K562 (cell line): ENCODE results near the gene SLCO2B1. TPM values are rescaled to one million over a fixed set of nuclear protein-coding genes. Genes with fewer than 3 reads are reported as not detected.

Experiments used
- BACH1 ChIP-seq: fragments of 200-800 bp; sonication (Bioruptor generic); IDR thresholded peaks from 2 replicates; pipeline ENCODE4 v1.6.1; 2016; ENCODE audit warnings: missing genetic modification characterization, missing compliant biosample characterization
- CHD2 ChIP-seq: IDR thresholded peaks from 2 replicates; pipeline ENCODE4 v1.6.1; 2011; ENCODE audit warnings: low read depth, low read length
- CREB3L1 ChIP-seq: fragments of 450-650 bp; IDR thresholded peaks from 2 replicates; pipeline ENCODE4 v1.6.1; 2014; ENCODE audit warnings: low read depth, mild to moderate bottlenecking, moderate library complexity, borderline replicate concordance
- EGR1 ChIP-seq: fragments of 450-650 bp; conservative IDR thresholded peaks from 2 replicates; pipeline ENCODE4 v1.6.1; 2017; ENCODE audit warnings: mild to moderate bottlenecking
- HINFP ChIP-seq: fragments of 450-650 bp; conservative IDR thresholded peaks from 2 replicates; pipeline ENCODE4 v1.6.1; 2016; ENCODE audit warnings: missing genetic modification characterization, low read depth, mild to moderate bottlenecking, control low read depth, missing compliant biosample characterization
- HSF4 ChIP-seq: fragments of 250-450 bp; sonication (Bioruptor Pico); IDR thresholded peaks from 2 replicates; pipeline ENCODE4 v2.1.2; 2022; ENCODE audit warnings: mild to moderate bottlenecking, moderate library complexity, borderline replicate concordance
- NFATC3 ChIP-seq: fragments of 450-650 bp; IDR thresholded peaks from 2 replicates; pipeline ENCODE4 v1.6.1; 2017; ENCODE audit warnings: mild to moderate bottlenecking
- OTX1 ChIP-seq: fragments of 450-650 bp; formaldehyde crosslinking; IDR thresholded peaks from 2 replicates; pipeline ENCODE4 v1.4.0; 2022; ENCODE audit warnings: mild to moderate bottlenecking
- PATZ1 ChIP-seq: fragments of 250-450 bp; sonication (Bioruptor Pico); IDR thresholded peaks from 2 replicates; pipeline ENCODE4 v1.5.0; 2020; ENCODE audit warnings: mild to moderate bottlenecking, borderline replicate concordance
- PCBP2 ChIP-seq: fragments of 200-400 bp; formaldehyde crosslinking; IDR thresholded peaks from 2 replicates; pipeline ENCODE4 v1.6.1; 2018; ENCODE audit warnings: low read length, low read depth, mild to moderate bottlenecking, moderate library complexity; ENCODE audit not compliant: poor library complexity, severe bottlenecking
- PHB2 ChIP-seq: fragments of 450-650 bp; IDR thresholded peaks from 2 replicates; pipeline ENCODE4 v1.6.1; 2017; ENCODE audit warnings: low read depth
- PRMT5 ChIP-seq: sonication (generic); formaldehyde crosslinking; IDR thresholded peaks from 2 replicates; pipeline ENCODE4 v1.5.0; 2020; ENCODE audit warnings: missing genetic modification reagents
- RCOR1 ChIP-seq, 2 experiments: IDR thresholded peaks; 2 replicates each; pipeline ENCODE4 v1.6.1; 2012; ENCODE audit warnings: low read depth in 2 of 2, low read length in 2 of 2, borderline replicate concordance in 1 of 2, improper control_type of control experiment in 1 of 2
- RNF2 ChIP-seq: sonication (generic); IDR thresholded peaks from 2 replicates; pipeline ENCODE4 v1.6.1; 2016
- SAFB2 ChIP-seq: fragments of 200-400 bp; formaldehyde crosslinking; IDR thresholded peaks from 2 replicates; pipeline ENCODE4 v1.6.1; 2018; ENCODE audit warnings: borderline replicate concordance, low read length, low read depth, moderate library complexity; ENCODE audit not compliant: severe bottlenecking
- TEAD1 ChIP-seq, 2 experiments: fragments of 450-650 bp in 1 of 2; sonication (generic) in 1 of 2; formaldehyde crosslinking; IDR thresholded peaks; 2 replicates each; pipeline versions ENCODE4 v1.4.0 to v1.8.0; 2020 to 2022; ENCODE audit warnings: mild to moderate bottlenecking in 2 of 2, missing genetic modification reagents in 1 of 2
- TOE1 ChIP-seq, 2 experiments: fragments of 450-650 bp in 1 of 2; sonication (generic) in 1 of 2; formaldehyde crosslinking in 1 of 2; IDR thresholded peaks; 2 replicates each; pipeline versions ENCODE4 v1.7.1 to v1.8.0; 2016 to 2022; ENCODE audit warnings: borderline replicate concordance in 2 of 2, mild to moderate bottlenecking in 2 of 2, antibody characterized with exemption in 1 of 2, inconsistent platforms in 1 of 2, low read depth in 1 of 2, missing genetic modification reagents in 1 of 2, moderate library complexity in 1 of 2
- ZC3H8 ChIP-seq: fragments of 450-650 bp; IDR thresholded peaks from 2 replicates; pipeline ENCODE4 v1.6.1; 2017
- ZKSCAN8 ChIP-seq: fragments of 200-800 bp; sonication (Bioruptor generic); IDR thresholded peaks from 2 replicates; pipeline ENCODE4 v1.6.1; 2016; ENCODE audit warnings: missing genetic modification characterization, missing compliant biosample characterization
- ZNF23 ChIP-seq: fragments of 250-450 bp; sonication (Bioruptor Pico); IDR thresholded peaks from 2 replicates; pipeline ENCODE4 v1.4.0; 2020; ENCODE audit warnings: mild to moderate bottlenecking
- ZNF586 ChIP-seq: fragments of 450-650 bp; formaldehyde crosslinking; conservative IDR thresholded peaks from 2 replicates; pipeline ENCODE4 v1.4.0; 2020; ENCODE audit warnings: mild to moderate bottlenecking, moderate library complexity
- ZNF699 ChIP-seq: fragments of 250-450 bp; sonication (Bioruptor Pico); IDR thresholded peaks from 2 replicates; pipeline ENCODE4 v1.8.0; 2021; ENCODE audit warnings: mild to moderate bottlenecking, moderate library complexity; ENCODE audit not compliant: insufficient replicate concordance
- polyA plus RNA-seq, 8 experiments: library from polyadenylated mRNA; depleted of rRNA in 4 of 8; stranded (reverse) in 5 of 8; unstranded in 3 of 8; fragments of >200 nt; fragmentation: Nextera tagmentation in 2 of 8; fragmentation: Illumina TruSeq in 1 of 8; extraction: Ambion mirVana in 2 of 8; extraction: Trizol in 1 of 8; gene quantifications; 2 replicates each; pipeline versions ENCODE4 v1.2.1 to v1.2.3, GENCODE V29; 2011 to 2014; ENCODE audit warnings: inconsistent platforms in 1 of 8, missing spikeins in 1 of 8
- total RNA-seq, 7 experiments: library from RNA; depleted of rRNA in 6 of 7; stranded (reverse); fragments of >200 nt in 6 of 7; fragmentation: Illumina TruSeq in 2 of 7; extraction: Trizol in 2 of 7; gene quantifications; 2 replicates each; pipeline versions ENCODE4 v1.2.1 to v1.2.3, GENCODE V29; 2011 to 2021; ENCODE audit warnings: low replicate concordance in 1 of 7

Gene SLCO2B1
- total and polyA plus RNA-seq, 9 of the 15 experiments (the other 6 are each of a cell fraction or from before 2014, with no cell fraction given), result 0.70 to 14.7 (median 7.6) TPM

DNA sequence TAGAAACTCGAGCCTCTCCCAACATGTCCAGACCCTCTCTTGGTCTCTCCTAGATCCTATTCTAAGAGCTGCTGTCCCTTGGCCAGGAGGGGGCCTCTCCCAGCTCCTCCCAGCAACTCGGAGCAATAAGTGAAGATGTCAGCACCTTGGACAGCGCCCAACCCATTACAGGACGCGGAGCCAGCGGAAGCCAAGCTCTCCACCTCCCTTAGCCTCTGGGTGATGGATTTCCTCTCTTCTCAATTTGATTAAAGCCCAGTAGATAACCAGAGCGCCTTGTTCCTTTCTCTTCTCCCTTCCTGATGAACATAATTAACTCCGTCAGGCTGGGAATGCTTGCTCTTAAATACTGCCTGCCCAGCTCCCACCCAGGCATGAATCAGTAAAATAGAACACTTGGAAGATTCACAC, 63.5 kb downstream of the SLCO2B1 start (continued):
- TF ChIP-seq PCBP2 (no peak), RCOR1 (IDR thresholded peaks at IDR 0.05; ENCODE audit: borderline replicate concordance in 1 of 2, low read depth in 2 of 2, low read length in 2 of 2) (peak in 1 of 2 experiments; percentile 91; a peak in 2 of 4 replicates), ZC3H8 (no peak), ZNF23 (CRISPR knock-in tag) (no peak), OTX1 (CRISPR knock-in tag) (no peak), CREB3L1 (no peak), ZNF699 (CRISPR knock-in tag) (no peak), SAFB2 (no peak), PATZ1 (CRISPR knock-in tag) (no peak), TEAD1 (CRISPR knock-in tag; IDR thresholded peaks at IDR 0.05) (peak in 1 of 2 experiments; percentile 83; a peak in 2 of 4 replicates), NFATC3 (no peak), EGR1 (no peak), TOE1 (IDR thresholded peaks at IDR 0.05; ENCODE audit: borderline replicate concordance) (no peak), TOE1 (CRISPR knock-in tag; IDR thresholded peaks at IDR 0.05; ENCODE audit: borderline replicate concordance, low read depth) (peak; percentile 83; the same call in 1 of the 2 replicates), CHD2 (no peak), PHB2 (no peak), RNF2 (no peak), HINFP (tag) (peak; percentile 51; the same call in 1 of the 2 replicates), HSF4 (CRISPR knock-in tag) (no peak), PRMT5 (peak; percentile 96), ZKSCAN8 (CRISPR knock-in tag) (no peak), ZNF586 (no peak), BACH1 (tag) (peak; percentile 66; the same call in 1 of the 2 replicates)
